Transverse colon (tissue), 4 donors: Measurements from ENCODE around the gene TUNAR. TPM values are rescaled to one million over a fixed set of nuclear protein-coding genes. Genes with fewer than 3 reads are reported as not detected.

ENCODE experiments used
- DNase-seq: peaks from one replicate; pipeline ENCODE4 v3.0.0-alpha.2; 2019
- H3K27ac ChIP-seq, 4 donors: fragments of 200-600 bp; sonication (generic); 2 replicates each; pipeline ENCODE4 v1.5.1; 2016 to 2018; ENCODE audit warnings: inconsistent platforms in 4 of 4
- H3K27me3 ChIP-seq: fragments of 200-600 bp; sonication (generic); 2 replicates; pipeline ENCODE4 v1.5.1; 2017; ENCODE audit warnings: inconsistent platforms
- H3K36me3 ChIP-seq, 4 donors: fragments of 200-600 bp; sonication (generic); 2 replicates each; pipeline ENCODE4 v1.5.1; 2017 to 2019; ENCODE audit warnings: inconsistent platforms in 4 of 4
- H3K4me1 ChIP-seq, 4 donors: fragments of 200-600 bp; sonication (generic); 2 replicates each; pipeline ENCODE4 v1.5.1; 2017 to 2020; ENCODE audit warnings: inconsistent platforms in 4 of 4
- H3K4me3 ChIP-seq, 4 donors: fragments of 200-600 bp; sonication (generic); 1 replicate in 1 of 4; 2 replicates in 3 of 4; pipeline versions ENCODE4 v1.5.1 to v1.6.1; 2017 to 2019; ENCODE audit warnings: inconsistent platforms in 4 of 4
- H3K9me3 ChIP-seq, 2 donors: fragments of 200-600 bp; sonication (generic); 2 replicates each; pipeline ENCODE4 v1.5.1; 2017 to 2019; ENCODE audit warnings: inconsistent platforms in 2 of 2
- EP300 ChIP-seq: sonication (generic); formaldehyde crosslinking; IDR thresholded peaks from one replicate; pipeline ENCODE4 v1.6.1; 2017; ENCODE audit warnings: antibody characterized with exemption, low read depth
- POLR2A ChIP-seq: fragments of 450-650 bp; IDR thresholded peaks from one replicate; pipeline ENCODE4 v1.6.1; 2016; ENCODE audit warnings: antibody characterized with exemption, mild to moderate bottlenecking, moderate library complexity
- POLR2AphosphoS5 ChIP-seq, 3 donors: sonication (generic); formaldehyde crosslinking; IDR thresholded peaks; one replicate each; pipeline ENCODE4 v1.6.1; 2016; ENCODE audit warnings: antibody characterized with exemption in 3 of 3
- WGBS, 2 donors: methylation state at CpG; one replicate each; pipeline ENCODE4 v1.1.5; 2018; ENCODE audit warnings: low coverage in 1 of 2; 5-methylcytosine and 5-hydroxymethylcytosine counted together
- in situ Hi-C, 4 donors: fragments of 200-750 bp; cut with MboI; loops; one replicate each; pipeline versions ENCODE4 v1.15.0 to v1.15.1; 2017; ENCODE audit warnings: low sequenced_read_pairs in 3 of 4, low pct_ligation_motif_present in 1 of 4, low pct_unique_long_range_greater_than_20kb in 1 of 4
- intact Hi-C: fragments of 100-400 bp; cut with DNase I; formaldehyde crosslinking; loops from one replicate; pipeline ENCODE4 v1.15.1; 2023; ENCODE audit warnings: low total_unique reads
- total RNA-seq, 4 donors: library from RNA; depleted of rRNA; stranded (reverse); fragments of >200 nt; gene quantifications; one replicate each; pipeline ENCODE4 v1.1.0, GENCODE V29; 2016
- TF ChIP-seq, protein P1 (sequence below), 5 experiments: fragments of 200-600 bp in 3 of 5; fragments of 450-650 bp in 2 of 5; sonication (generic) in 3 of 5; IDR thresholded peaks; 1 replicate in 2 of 5; 2 replicates in 3 of 5; pipeline ENCODE4 v1.5.1; 2016 to 2017; ENCODE audit warnings: antibody characterized with exemption in 5 of 5, inconsistent platforms in 3 of 5, mild to moderate bottlenecking in 2 of 5, moderate library complexity in 1 of 5

TUNAR gene
- total RNA-seq, 4 donors from 2014 or later = not detected

DNA sequence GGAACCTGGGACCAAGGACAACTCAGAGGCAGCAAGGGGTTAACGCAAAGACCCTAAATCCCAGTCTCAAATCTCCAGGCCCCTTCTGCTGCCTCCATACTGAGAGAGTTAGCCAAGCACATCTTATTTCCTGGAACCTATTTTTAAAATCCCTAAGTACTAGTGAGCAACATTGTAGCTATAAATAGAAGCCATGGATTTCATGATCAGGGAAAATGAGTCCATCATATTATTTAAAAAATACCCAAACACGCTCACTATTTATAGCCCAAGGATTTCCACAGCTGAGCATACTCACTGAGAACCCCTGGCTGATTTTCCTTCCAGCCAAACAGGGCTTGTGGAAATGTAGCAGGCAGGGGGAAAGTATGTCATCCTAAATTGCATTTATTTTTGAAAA lies 19.4 kb upstream of the TUNAR start:
- in situ Hi-C loops (no loop called here), intact Hi-C loops (no loop called here)
- no peaks in the 10 kb centered on the region for H3K36me3 ChIP-seq
- TF ChIP-seq POLR2A (no peak), EP300 (no peak), POLR2AphosphoS5 (IDR thresholded peaks at IDR 0.05) (no peak)
- TF ChIP-seq, protein P1, sequence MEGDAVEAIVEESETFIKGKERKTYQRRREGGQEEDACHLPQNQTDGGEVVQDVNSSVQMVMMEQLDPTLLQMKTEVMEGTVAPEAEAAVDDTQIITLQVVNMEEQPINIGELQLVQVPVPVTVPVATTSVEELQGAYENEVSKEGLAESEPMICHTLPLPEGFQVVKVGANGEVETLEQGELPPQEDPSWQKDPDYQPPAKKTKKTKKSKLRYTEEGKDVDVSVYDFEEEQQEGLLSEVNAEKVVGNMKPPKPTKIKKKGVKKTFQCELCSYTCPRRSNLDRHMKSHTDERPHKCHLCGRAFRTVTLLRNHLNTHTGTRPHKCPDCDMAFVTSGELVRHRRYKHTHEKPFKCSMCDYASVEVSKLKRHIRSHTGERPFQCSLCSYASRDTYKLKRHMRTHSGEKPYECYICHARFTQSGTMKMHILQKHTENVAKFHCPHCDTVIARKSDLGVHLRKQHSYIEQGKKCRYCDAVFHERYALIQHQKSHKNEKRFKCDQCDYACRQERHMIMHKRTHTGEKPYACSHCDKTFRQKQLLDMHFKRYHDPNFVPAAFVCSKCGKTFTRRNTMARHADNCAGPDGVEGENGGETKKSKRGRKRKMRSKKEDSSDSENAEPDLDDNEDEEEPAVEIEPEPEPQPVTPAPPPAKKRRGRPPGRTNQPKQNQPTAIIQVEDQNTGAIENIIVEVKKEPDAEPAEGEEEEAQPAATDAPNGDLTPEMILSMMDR (IDR thresholded peaks at IDR 0.05) = no peak
- no peaks in the 10 kb centered on the region for H3K27me3 ChIP-seq
- H3K9me3 ChIP-seq = no peaks in the 10 kb centered on the region
- H3K4me3 ChIP-seq = no peak overlapping the region
- DNase-seq = no peak
- H3K4me1 ChIP-seq = no peaks in the 10 kb centered on the region
- no peak overlapping the region for H3K27ac ChIP-seq
- 62 to 77% methylated on average over 2 of the region's 2 CpGs for WGBS, 2 donors

DNA sequence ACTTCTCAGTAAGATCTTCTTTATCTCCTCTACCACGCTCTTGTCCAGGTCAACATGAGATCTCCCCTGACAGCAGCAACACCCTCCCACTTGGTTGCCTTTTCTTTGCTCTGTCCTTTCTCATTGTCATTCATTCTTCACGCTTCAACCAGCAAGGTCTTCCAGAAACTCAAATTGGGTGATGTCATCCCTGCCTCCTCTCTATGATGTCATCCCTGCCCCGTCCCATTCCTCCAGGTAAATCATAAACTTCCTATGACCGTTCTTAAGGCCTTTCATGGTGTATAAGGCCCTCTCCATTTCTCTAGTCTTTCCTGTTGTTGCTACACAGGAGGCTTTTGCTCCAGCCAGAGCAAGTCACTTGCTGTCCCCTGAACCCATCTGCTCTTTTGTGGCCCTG lies 17.7 kb upstream of the TUNAR start:
- TF ChIP-seq POLR2A (no peak), POLR2AphosphoS5 (IDR thresholded peaks at IDR 0.05) (no peak), EP300 (no peak)
- TF ChIP-seq, protein P1 (IDR thresholded peaks at IDR 0.05) = no peak
- no peak for DNase-seq
- no peaks in the 10 kb centered on the region for H3K4me1 ChIP-seq
- in situ Hi-C loops (no loop called here), intact Hi-C loops (no loop called here)
- H3K27me3 ChIP-seq = no peaks in the 10 kb centered on the region
- no peak overlapping the region for H3K27ac ChIP-seq
- 67 to 68% methylated on average over 4 of the region's 4 CpGs for WGBS, 2 donors
- no peaks in the 10 kb centered on the region for H3K9me3 ChIP-seq
- H3K4me3 ChIP-seq = no peak overlapping the region
- no peaks in the 10 kb centered on the region for H3K36me3 ChIP-seq

DNA sequence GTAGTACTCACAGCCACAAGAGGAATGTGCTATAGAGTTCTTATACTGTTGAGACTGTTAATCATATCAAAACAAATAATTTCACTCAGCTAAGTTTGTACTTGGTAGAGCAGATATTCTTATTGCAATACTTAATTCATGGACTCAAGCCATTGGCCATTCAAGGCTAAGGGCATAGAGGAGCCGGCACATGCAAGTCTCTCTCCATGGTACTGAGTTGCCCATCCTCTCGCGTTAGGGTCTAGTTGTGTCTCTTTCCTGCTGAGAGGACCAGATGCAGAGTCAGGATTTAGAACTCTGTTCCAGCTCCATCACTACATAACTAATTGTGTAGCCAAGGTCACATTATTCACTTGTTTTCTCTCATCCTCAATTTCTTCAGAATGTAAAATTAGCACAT lies 14.4 kb upstream of the TUNAR start:
- no peaks in the 10 kb centered on the region for H3K27me3 ChIP-seq
- intact Hi-C loops = no loop called here
- no peaks in the 10 kb centered on the region for H3K4me1 ChIP-seq
- in situ Hi-C loops = no loop called here
- 11% methylated on average over 3 of the region's 3 CpGs; no CpG with 5 or more reads in 1 of the 2 donors for WGBS, 2 donors
- no peak overlapping the region for H3K27ac ChIP-seq
- H3K4me3 ChIP-seq = no peak overlapping the region
- H3K36me3 ChIP-seq = no peaks in the 10 kb centered on the region
- DNase-seq = no peak
- no peaks in the 10 kb centered on the region for H3K9me3 ChIP-seq
- no peak for TF ChIP-seq POLR2A
- TF ChIP-seq POLR2AphosphoS5 (IDR thresholded peaks at IDR 0.05) = no peak
- no peak for TF ChIP-seq EP300
- TF ChIP-seq, protein P1 (IDR thresholded peaks at IDR 0.05) = no peak

DNA sequence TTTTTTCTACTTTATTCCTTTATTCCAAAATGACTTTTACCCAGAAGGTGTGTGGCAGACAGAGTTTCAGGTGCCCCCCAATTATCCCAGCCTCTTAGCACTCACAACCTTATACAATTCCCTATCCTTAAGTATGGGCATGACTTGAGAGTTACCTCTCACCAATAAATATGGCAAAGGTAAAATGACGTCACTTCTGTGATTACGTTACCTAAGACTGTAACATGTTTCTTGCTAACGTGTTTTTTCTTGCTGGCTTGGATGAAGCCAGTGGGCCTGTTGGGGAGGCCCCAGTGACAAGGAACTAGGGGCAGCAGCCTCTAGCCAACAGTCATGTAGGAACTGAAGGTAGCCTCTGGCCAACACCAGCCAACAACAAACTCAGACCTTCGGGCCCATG lies 13.3 kb upstream of the TUNAR start:
- no peaks in the 10 kb centered on the region for H3K27me3 ChIP-seq
- in situ Hi-C loops = no loop called here
- no peak overlapping the region for H3K27ac ChIP-seq
- no peak overlapping the region for H3K4me3 ChIP-seq
- no peak for TF ChIP-seq POLR2A
- TF ChIP-seq, protein P1 (IDR thresholded peaks at IDR 0.05) = no peak
- TF ChIP-seq EP300 = no peak
- no peak for TF ChIP-seq POLR2AphosphoS5 (IDR thresholded peaks at IDR 0.05)
- 85% methylated on average over 4 of the region's 4 CpGs; no CpG with 5 or more reads in 1 of the 2 donors for WGBS, 2 donors
- DNase-seq = no peak
- no peaks in the 10 kb centered on the region for H3K36me3 ChIP-seq
- intact Hi-C loops = no loop called here
- H3K9me3 ChIP-seq = no peaks in the 10 kb centered on the region
- no peaks in the 10 kb centered on the region for H3K4me1 ChIP-seq
